Activated B cell treated with CpG ODN at 0.5 μM for 24 hours (primary cell): ENCODE measurements around the gene MACROD2. TPM values are rescaled to one million over a fixed set of nuclear protein-coding genes. Genes with fewer than 3 reads are reported as not detected.

Experiments used
- ATAC-seq: fragments of 200-7000 bp; cut with Tn5 transposase; one replicate; pipeline ENCODE4 v1.10.0; 2021; ENCODE audit warnings: low read depth, mild to moderate bottlenecking, moderate library complexity
- CTCF ChIA-PET: fragments of 350-600 bp; sonication (Branson Sonifier 250); formaldehyde crosslinking; loops from one replicate; lab custom pipeline; 2021; ENCODE audit warnings: antibody characterized with exemption; lab: Charles Lee
- POLR2A ChIA-PET: fragments of 350-600 bp; sonication (Branson Sonifier 250); formaldehyde crosslinking; loops from one replicate; lab custom pipeline; 2021; ENCODE audit warnings: antibody characterized with exemption; lab: Charles Lee
- DNase-seq: peaks from one replicate; pipeline ENCODE4 v3.0.0; 2022
- H3K27ac Mint-ChIP-seq: one replicate; pipeline ENCODE4 v1.8.0; 2020; ENCODE audit warnings: mixed read lengths
- H3K27me3 Mint-ChIP-seq: one replicate; pipeline ENCODE4 v1.8.0; 2021; ENCODE audit warnings: mixed read lengths
- H3K36me3 Mint-ChIP-seq: one replicate; pipeline ENCODE4 v1.8.0; 2021; ENCODE audit warnings: low read depth, mixed read lengths
- H3K4me1 Mint-ChIP-seq: one replicate; pipeline ENCODE4 v1.8.0; 2021; ENCODE audit warnings: mixed read lengths
- H3K4me3 Mint-ChIP-seq: one replicate; pipeline ENCODE4 v1.8.0; 2020; ENCODE audit warnings: mild to moderate bottlenecking, mixed read lengths
- H3K9me3 Mint-ChIP-seq: one replicate; pipeline ENCODE4 v1.8.0; 2020; ENCODE audit warnings: mixed read lengths
- CTCF ChIP-seq: fragments of 200-600 bp; IDR thresholded peaks from one replicate; pipeline ENCODE4 v1.8.0; 2022; ENCODE audit warnings: antibody characterized with exemption, mild to moderate bottlenecking
- intact Hi-C: fragments of 100-400 bp; cut with micrococcal nuclease; formaldehyde crosslinking; loops from one replicate; pipeline ENCODE4 v1.15.1; 2024
- total RNA-seq: library from RNA; stranded (reverse); gene quantifications from 2 replicates; pipeline ENCODE4 v1.2.3, GENCODE V29; 2022

Gene MACROD2
- total RNA-seq, 1 donor from 2014 or later = 55.1 TPM

- peak; percentile 100 for ATAC-seq
- no peak for TF ChIP-seq CTCF
- no peaks in the 10 kb centered on the region for H3K36me3 Mint-ChIP-seq
- CTCF ChIA-PET = interaction anchor here (0.6 to 2.0 kb wide), 15 partner anchors 10 to 1599 kb away, joined by 3 to 15 read pairs (median 3); partner anchors contain the start of gene FLRT3
- H3K27me3 Mint-ChIP-seq = no peaks in the 10 kb centered on the region
- POLR2A ChIA-PET = no interaction called here
- H3K27ac Mint-ChIP-seq = no peak overlapping the region
- DNase-seq = no peak
- peaks cover 6% of the 10 kb centered on the region for H3K4me1 Mint-ChIP-seq
- H3K4me3 Mint-ChIP-seq = no peak overlapping the region
- intact Hi-C loops = loop anchor here (1.0 to 5.0 kb wide), 3 partner anchors 388 to 1317 kb away; partner anchors contain the start of gene FLRT3
- H3K9me3 Mint-ChIP-seq = no peaks in the 10 kb centered on the region
Observed at GRCh38 chr20:15654208-15654649, 1658.9 kb downstream of the MACROD2 start.

GRCh38 chr20:15655295-15655874, 1660.1 kb downstream of the MACROD2 start:
- no peaks in the 10 kb centered on the region for H3K9me3 Mint-ChIP-seq
- H3K27ac Mint-ChIP-seq = no peak overlapping the region
- H3K36me3 Mint-ChIP-seq = no peaks in the 10 kb centered on the region
- intact Hi-C loops = no loop called here
- peaks cover 4% of the 10 kb centered on the region for H3K27me3 Mint-ChIP-seq
- ChIA-PET CTCF (interaction anchor here (0.7 to 1.2 kb wide), 4 partner anchors 11 to 1319 kb away, joined by 3 read pairs; no protein-coding TSS in a partner anchor), POLR2A (no interaction called here)
- no peak overlapping the region for H3K4me3 Mint-ChIP-seq
- no peak for ATAC-seq
- no peak for TF ChIP-seq CTCF
- DNase-seq = no peak
- peaks cover 6% of the 10 kb centered on the region for H3K4me1 Mint-ChIP-seq

GRCh38 chr20:15656124-15656523, 1660.8 kb downstream of the MACROD2 start:
- ATAC-seq (no peak), DNase-seq (no peak)
- Mint-ChIP-seq H3K4me1 (peaks cover 6% of the 10 kb centered on the region), H3K27me3 (peaks cover 8% of the 10 kb centered on the region), H3K27ac (no peak overlapping the region), H3K9me3 (no peaks in the 10 kb centered on the region), H3K4me3 (no peak overlapping the region), H3K36me3 (no peaks in the 10 kb centered on the region)
- CTCF ChIA-PET = interaction anchor here (0.7 to 1.2 kb wide), 4 partner anchors 11 to 1319 kb away, joined by 3 read pairs; no protein-coding TSS in a partner anchor
- TF ChIP-seq CTCF = no peak
- intact Hi-C loops = no loop called here
- POLR2A ChIA-PET = no interaction called here

GRCh38 chr20:15658295-15658694, 1663.0 kb downstream of the MACROD2 start:
- Mint-ChIP-seq H3K4me1 (peaks cover 6% of the 10 kb centered on the region), H3K27ac (no peak overlapping the region), H3K27me3 (peaks cover 9% of the 10 kb centered on the region), H3K4me3 (no peak overlapping the region), H3K9me3 (no peaks in the 10 kb centered on the region), H3K36me3 (no peaks in the 10 kb centered on the region)
- ChIA-PET CTCF (no interaction called here), POLR2A (interaction anchor here (0.7 kb wide), 1 partner anchor 1321 kb away, joined by 4 read pairs; the partner anchor contains the start of gene FLRT3)
- intact Hi-C loops = no loop called here
- ATAC-seq (no peak), DNase-seq (no peak)
- no peak for TF ChIP-seq CTCF

- H3K4me3 Mint-ChIP-seq = no peak overlapping the region
- CTCF ChIA-PET = no interaction called here
- no peak for DNase-seq
Observed at GRCh38 chr20:15673206-15673605, 1677.9 kb downstream of the MACROD2 start.

More at GRCh38 chr20:15673206-15673605, 1677.9 kb downstream of the MACROD2 start:
- no peak overlapping the region for H3K27ac Mint-ChIP-seq
- no peaks in the 10 kb centered on the region for H3K36me3 Mint-ChIP-seq
- H3K27me3 Mint-ChIP-seq = no peaks in the 10 kb centered on the region
- ATAC-seq = no peak
- no peak for TF ChIP-seq CTCF
- no peaks in the 10 kb centered on the region for H3K4me1 Mint-ChIP-seq
- H3K9me3 Mint-ChIP-seq = no peaks in the 10 kb centered on the region
- POLR2A ChIA-PET = no interaction called here
- intact Hi-C loops = no loop called here
